WTC11 (cell line): ENCODE data around the gene GAL3ST1. TPM values are rescaled to one million over a fixed set of nuclear protein-coding genes. Genes with fewer than 3 reads are reported as not detected.

Experiments used
- ATAC-seq: fragments of 200-7000 bp; cut with Tn5 transposase; 2 replicates; pipeline ENCODE4 v1.10.0; 2021; ENCODE audit warnings: mild to moderate bottlenecking, moderate library complexity
- CTCF ChIA-PET: fragments of 300-600 bp; sonication (Branson Sonifier 250); formaldehyde crosslinking; loops from one replicate; lab custom pipeline; 2021; ENCODE audit warnings: antibody characterized with exemption; lab: Charles Lee
- POLR2A ChIA-PET: fragments of 350-600 bp; sonication (Branson Sonifier 250); formaldehyde crosslinking; loops from one replicate; lab custom pipeline; 2021; ENCODE audit warnings: antibody characterized with exemption; lab: Charles Lee
- DNase-seq: peaks from one replicate; pipeline ENCODE4 v3.0.0; 2021; ENCODE audit warnings: low spot score
- H3K27ac Mint-ChIP-seq: 2 replicates; pipeline ENCODE4 v1.8.0; 2021; ENCODE audit warnings: mixed read lengths
- H3K27me3 Mint-ChIP-seq: 2 replicates; pipeline ENCODE4 v1.8.0; 2021; ENCODE audit warnings: low read depth, mild to moderate bottlenecking, moderate library complexity, mixed read lengths
- H3K36me3 Mint-ChIP-seq: 2 replicates; pipeline ENCODE4 v1.8.0; 2021; ENCODE audit warnings: mixed read lengths
- H3K4me1 Mint-ChIP-seq: 2 replicates; pipeline ENCODE4 v1.8.0; 2022; ENCODE audit warnings: mixed read lengths
- H3K4me3 Mint-ChIP-seq: 2 replicates; pipeline ENCODE4 v1.8.0; 2021; ENCODE audit warnings: mild to moderate bottlenecking, moderate library complexity, mixed read lengths
- H3K9me3 Mint-ChIP-seq: 2 replicates; pipeline ENCODE4 v1.8.0; 2021; ENCODE audit warnings: mixed read lengths
- ATF1 ChIP-seq: sonication (generic); formaldehyde crosslinking; IDR thresholded peaks from 2 replicates; pipeline ENCODE4 v1.8.1; 2023; ENCODE audit warnings: mild to moderate bottlenecking, moderate library complexity, missing genetic modification reagents
- ATF6 ChIP-seq: sonication (generic); formaldehyde crosslinking; IDR thresholded peaks from 2 replicates; pipeline ENCODE4 v1.8.1; 2023; ENCODE audit warnings: mild to moderate bottlenecking, missing genetic modification reagents
- CBFB ChIP-seq: sonication (generic); formaldehyde crosslinking; IDR thresholded peaks from 2 replicates; pipeline ENCODE4 v1.8.1; 2022; ENCODE audit warnings: mild to moderate bottlenecking, low read depth, missing genetic modification reagents
- CREM ChIP-seq: sonication (generic); formaldehyde crosslinking; IDR thresholded peaks from 2 replicates; pipeline ENCODE4 v1.8.1; 2022; ENCODE audit warnings: mild to moderate bottlenecking, missing genetic modification reagents, moderate library complexity
- E2F5 ChIP-seq: sonication (generic); formaldehyde crosslinking; IDR thresholded peaks from 2 replicates; pipeline ENCODE4 v1.8.1; 2022; ENCODE audit warnings: mild to moderate bottlenecking, moderate library complexity, missing genetic modification reagents
- IRF2 ChIP-seq: sonication (generic); formaldehyde crosslinking; IDR thresholded peaks from 2 replicates; pipeline ENCODE4 v1.8.0; 2022; ENCODE audit warnings: low read depth, missing genetic modification reagents, borderline replicate concordance
- MYBL2 ChIP-seq: sonication (generic); formaldehyde crosslinking; IDR thresholded peaks from 2 replicates; pipeline ENCODE4 v1.8.1; 2023; ENCODE audit warnings: mild to moderate bottlenecking, moderate library complexity, missing genetic modification reagents
- SP1 ChIP-seq: sonication (generic); formaldehyde crosslinking; conservative IDR thresholded peaks from 2 replicates; pipeline ENCODE4 v1.8.1; 2022; ENCODE audit warnings: missing genetic modification reagents
- TP53 ChIP-seq: sonication (generic); formaldehyde crosslinking; IDR thresholded peaks from 2 replicates; pipeline ENCODE4 v1.8.1; 2023; ENCODE audit warnings: mild to moderate bottlenecking, missing genetic modification reagents
- USF2 ChIP-seq: sonication (generic); formaldehyde crosslinking; IDR thresholded peaks from 2 replicates; pipeline ENCODE4 v1.8.1; 2023; ENCODE audit warnings: mild to moderate bottlenecking, missing genetic modification reagents, moderate library complexity
- ZNF121 ChIP-seq: sonication (generic); formaldehyde crosslinking; IDR thresholded peaks from 2 replicates; pipeline ENCODE4 v1.8.0; 2023; ENCODE audit warnings: missing genetic modification reagents
- ZNF423 ChIP-seq: fragments of 250-450 bp; sonication (Bioruptor Pico); IDR thresholded peaks from 2 replicates; pipeline ENCODE4 v2.1.2; 2022; ENCODE audit warnings: mild to moderate bottlenecking, moderate library complexity
- ZNF512 ChIP-seq: sonication (generic); formaldehyde crosslinking; IDR thresholded peaks from 2 replicates; pipeline ENCODE4 v1.8.1; 2022; ENCODE audit warnings: missing genetic modification reagents, borderline replicate concordance
- total RNA-seq: library from RNA; stranded (reverse); gene quantifications from 3 replicates; pipeline ENCODE4 v1.2.3, GENCODE V29; 2021
- TF ChIP-seq, protein P1 (sequence below): fragments of 250-450 bp; sonication (Bioruptor Pico); IDR thresholded peaks from 2 replicates; pipeline ENCODE4 v1.9.0; 2021; ENCODE audit warnings: mild to moderate bottlenecking
- TF ChIP-seq, protein P2 (sequence below): fragments of 250-450 bp; sonication (Bioruptor Pico); IDR thresholded peaks from 2 replicates; pipeline ENCODE4 v1.9.0; 2021; ENCODE audit warnings: mild to moderate bottlenecking

Gene GAL3ST1
- total RNA-seq, 1 experiment from 2014 or later: 11.0 TPM

DNA sequence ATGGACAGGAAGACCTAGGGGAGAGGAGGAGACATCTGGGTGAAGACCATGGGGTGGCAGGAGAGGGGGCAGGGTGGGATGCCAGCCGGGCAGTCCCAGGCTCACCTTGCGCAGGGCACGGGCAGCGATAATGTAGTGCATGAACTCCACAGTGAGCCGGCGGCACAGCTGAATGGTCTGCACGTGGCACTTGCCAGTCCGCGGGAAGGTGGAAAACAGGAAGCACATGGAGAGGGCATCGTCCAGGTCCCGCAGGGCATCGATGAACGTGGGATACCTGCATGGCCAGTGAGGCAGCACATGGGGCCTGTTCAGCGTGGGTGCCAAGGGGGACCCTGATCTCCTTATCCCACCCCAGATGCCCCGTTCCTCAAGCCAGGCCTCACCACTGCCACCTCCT is 10.0 kb upstream of the GAL3ST1 start:
- Mint-ChIP-seq H3K9me3 (no peaks in the 10 kb centered on the region), H3K27me3 (no peaks in the 10 kb centered on the region), H3K4me1 (no peaks in the 10 kb centered on the region)
- ChIA-PET POLR2A (no interaction called here), CTCF (interaction anchor here (1.0 kb wide), 1 partner anchor 22 kb away, joined by 3 read pairs; the partner anchor contains the start of gene TCN2)
- DNase-seq: no peak
- ATAC-seq: no peak
- TF ChIP-seq E2F5 (CRISPR knock-in tag) (no peak), CREM (CRISPR knock-in tag) (no peak), ZNF121 (no peak), ATF1 (no peak), IRF2 (CRISPR knock-in tag) (no peak), USF2 (no peak), ZNF423 (CRISPR knock-in tag) (no peak)
- TF ChIP-seq, protein P1, sequence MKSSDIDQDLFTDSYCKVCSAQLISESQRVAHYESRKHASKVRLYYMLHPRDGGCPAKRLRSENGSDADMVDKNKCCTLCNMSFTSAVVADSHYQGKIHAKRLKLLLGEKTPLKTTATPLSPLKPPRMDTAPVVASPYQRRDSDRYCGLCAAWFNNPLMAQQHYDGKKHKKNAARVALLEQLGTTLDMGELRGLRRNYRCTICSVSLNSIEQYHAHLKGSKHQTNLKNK (CRISPR knock-in tag): no peak
- TF ChIP-seq, protein P2, sequence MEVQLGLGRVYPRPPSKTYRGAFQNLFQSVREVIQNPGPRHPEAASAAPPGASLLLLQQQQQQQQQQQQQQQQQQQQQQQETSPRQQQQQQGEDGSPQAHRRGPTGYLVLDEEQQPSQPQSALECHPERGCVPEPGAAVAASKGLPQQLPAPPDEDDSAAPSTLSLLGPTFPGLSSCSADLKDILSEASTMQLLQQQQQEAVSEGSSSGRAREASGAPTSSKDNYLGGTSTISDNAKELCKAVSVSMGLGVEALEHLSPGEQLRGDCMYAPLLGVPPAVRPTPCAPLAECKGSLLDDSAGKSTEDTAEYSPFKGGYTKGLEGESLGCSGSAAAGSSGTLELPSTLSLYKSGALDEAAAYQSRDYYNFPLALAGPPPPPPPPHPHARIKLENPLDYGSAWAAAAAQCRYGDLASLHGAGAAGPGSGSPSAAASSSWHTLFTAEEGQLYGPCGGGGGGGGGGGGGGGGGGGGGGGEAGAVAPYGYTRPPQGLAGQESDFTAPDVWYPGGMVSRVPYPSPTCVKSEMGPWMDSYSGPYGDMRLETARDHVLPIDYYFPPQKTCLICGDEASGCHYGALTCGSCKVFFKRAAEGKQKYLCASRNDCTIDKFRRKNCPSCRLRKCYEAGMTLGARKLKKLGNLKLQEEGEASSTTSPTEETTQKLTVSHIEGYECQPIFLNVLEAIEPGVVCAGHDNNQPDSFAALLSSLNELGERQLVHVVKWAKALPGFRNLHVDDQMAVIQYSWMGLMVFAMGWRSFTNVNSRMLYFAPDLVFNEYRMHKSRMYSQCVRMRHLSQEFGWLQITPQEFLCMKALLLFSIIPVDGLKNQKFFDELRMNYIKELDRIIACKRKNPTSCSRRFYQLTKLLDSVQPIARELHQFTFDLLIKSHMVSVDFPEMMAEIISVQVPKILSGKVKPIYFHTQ (CRISPR knock-in tag): no peak
- TF ChIP-seq, all 79 proteins: peak for 0
- Mint-ChIP-seq H3K36me3 (peaks cover 63% of the 10 kb centered on the region), H3K27ac (no peak overlapping the region), H3K4me3 (no peak overlapping the region)

GRCh38 chr22:30582788-30583545 is 8.5 kb upstream of the GAL3ST1 start:
- Mint-ChIP-seq H3K27ac (no peak overlapping the region), H3K36me3 (peaks cover 59% of the 10 kb centered on the region), H3K4me3 (no peak overlapping the region), H3K9me3 (no peaks in the 10 kb centered on the region), H3K27me3 (no peaks in the 10 kb centered on the region), H3K4me1 (no peaks in the 10 kb centered on the region)
- no peak for TF ChIP-seq SP1 (CRISPR knock-in tag)
- no peak for TF ChIP-seq ATF6 (CRISPR knock-in tag)
- no peak for TF ChIP-seq MYBL2 (CRISPR knock-in tag)
- no peak for TF ChIP-seq TP53 (CRISPR knock-in tag)
- no peak for TF ChIP-seq ZNF121
- no peak for TF ChIP-seq CBFB
- no peak for TF ChIP-seq ZNF512 (CRISPR knock-in tag)
- CTCF ChIA-PET: interaction anchor here (0.9 to 2.2 kb wide), 2 partner anchors 10 to 28 kb away, joined by 3 to 5 read pairs; no protein-coding TSS in a partner anchor
- POLR2A ChIA-PET: no interaction called here
- ATAC-seq (peak; percentile 58), DNase-seq (no peak)
